Subcutaneous adipose tissue (tissue), 4 donors: ENCODE data around the gene WDR59. TPM values are rescaled to one million over a fixed set of nuclear protein-coding genes. Genes with fewer than 3 reads are reported as not detected.

Source experiments
- total RNA-seq, 4 donors: library from RNA; depleted of rRNA; stranded (reverse); fragments of >200 nt; gene quantifications; one replicate each; pipeline ENCODE4 v1.1.0, GENCODE V29; 2016
- TF ChIP-seq, protein P1 (sequence below): fragments of 450-650 bp; IDR thresholded peaks from one replicate; pipeline ENCODE4 v1.5.1; 2016; ENCODE audit warnings: low read depth, mild to moderate bottlenecking, control low read depth, antibody characterized with exemption, moderate library complexity

WDR59 gene
- total RNA-seq, 4 donors from 2014 or later, result 20.5 to 33.2 (median 25.6) TPM

DNA sequence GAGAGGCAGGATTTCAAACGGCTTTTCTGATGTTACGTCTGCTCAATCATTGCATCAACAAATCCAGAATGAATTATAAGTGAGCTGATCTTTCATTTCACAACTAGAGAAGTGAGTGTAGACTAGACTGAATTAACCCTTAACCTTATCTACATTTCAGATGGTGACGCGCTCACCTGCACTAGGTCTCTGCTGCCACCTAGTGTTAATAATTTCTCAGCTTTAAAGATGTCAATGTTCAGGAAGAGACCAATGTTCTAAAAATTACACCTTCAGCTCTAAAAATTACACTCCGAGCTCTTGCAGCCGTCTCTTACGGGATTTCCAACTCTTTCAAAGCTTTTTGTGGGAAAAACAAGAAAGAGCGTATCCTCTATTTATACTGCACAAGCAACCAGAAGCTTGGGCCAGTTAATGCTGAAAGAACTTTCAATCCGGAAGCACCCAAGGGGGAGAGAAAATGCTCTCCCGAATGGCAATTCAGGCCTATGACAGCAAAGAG is 122.1 kb downstream of the WDR59 start:
- TF ChIP-seq, protein P1, sequence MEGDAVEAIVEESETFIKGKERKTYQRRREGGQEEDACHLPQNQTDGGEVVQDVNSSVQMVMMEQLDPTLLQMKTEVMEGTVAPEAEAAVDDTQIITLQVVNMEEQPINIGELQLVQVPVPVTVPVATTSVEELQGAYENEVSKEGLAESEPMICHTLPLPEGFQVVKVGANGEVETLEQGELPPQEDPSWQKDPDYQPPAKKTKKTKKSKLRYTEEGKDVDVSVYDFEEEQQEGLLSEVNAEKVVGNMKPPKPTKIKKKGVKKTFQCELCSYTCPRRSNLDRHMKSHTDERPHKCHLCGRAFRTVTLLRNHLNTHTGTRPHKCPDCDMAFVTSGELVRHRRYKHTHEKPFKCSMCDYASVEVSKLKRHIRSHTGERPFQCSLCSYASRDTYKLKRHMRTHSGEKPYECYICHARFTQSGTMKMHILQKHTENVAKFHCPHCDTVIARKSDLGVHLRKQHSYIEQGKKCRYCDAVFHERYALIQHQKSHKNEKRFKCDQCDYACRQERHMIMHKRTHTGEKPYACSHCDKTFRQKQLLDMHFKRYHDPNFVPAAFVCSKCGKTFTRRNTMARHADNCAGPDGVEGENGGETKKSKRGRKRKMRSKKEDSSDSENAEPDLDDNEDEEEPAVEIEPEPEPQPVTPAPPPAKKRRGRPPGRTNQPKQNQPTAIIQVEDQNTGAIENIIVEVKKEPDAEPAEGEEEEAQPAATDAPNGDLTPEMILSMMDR, result no peak

DNA sequence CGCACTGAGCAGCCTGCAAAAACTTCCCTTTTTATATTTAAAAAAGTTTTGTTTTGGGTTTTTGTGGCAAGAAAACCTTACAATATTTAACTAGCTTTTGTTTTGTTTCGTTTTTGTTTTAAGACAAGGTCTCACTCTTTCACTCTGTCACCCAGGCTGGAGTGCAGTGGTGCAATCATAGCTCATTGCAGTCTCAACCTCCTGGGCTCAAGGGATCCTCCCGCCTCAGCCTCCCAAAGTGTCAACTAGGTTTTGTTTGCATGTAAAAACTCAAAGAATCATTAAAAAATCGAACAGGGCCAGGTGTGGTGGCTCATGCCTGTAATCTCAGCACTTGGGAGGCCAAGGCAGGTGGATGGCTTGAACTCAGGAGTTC is 132.4 kb downstream of the WDR59 start:
- TF ChIP-seq, protein P1, result no peak

DNA sequence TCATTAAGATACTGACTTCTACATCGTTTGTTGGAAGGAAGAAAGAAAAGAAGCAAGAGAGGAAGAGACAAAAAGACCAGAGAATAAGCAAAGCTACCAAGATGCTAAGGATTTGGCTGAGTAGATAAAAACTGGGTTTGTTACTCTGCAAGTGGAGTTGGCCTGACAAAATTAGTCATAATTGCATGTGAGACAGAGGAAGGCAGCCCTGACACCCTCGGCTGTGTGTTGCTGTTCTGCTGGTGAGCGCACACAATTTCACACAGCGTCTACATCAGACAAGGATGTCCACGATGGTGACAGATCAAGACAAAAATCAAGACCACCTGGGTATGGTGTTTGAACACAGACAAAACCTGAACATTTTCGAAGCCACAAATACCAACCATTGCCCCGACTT is 134.9 kb downstream of the WDR59 start:
- TF ChIP-seq, protein P1, result no peak

DNA sequence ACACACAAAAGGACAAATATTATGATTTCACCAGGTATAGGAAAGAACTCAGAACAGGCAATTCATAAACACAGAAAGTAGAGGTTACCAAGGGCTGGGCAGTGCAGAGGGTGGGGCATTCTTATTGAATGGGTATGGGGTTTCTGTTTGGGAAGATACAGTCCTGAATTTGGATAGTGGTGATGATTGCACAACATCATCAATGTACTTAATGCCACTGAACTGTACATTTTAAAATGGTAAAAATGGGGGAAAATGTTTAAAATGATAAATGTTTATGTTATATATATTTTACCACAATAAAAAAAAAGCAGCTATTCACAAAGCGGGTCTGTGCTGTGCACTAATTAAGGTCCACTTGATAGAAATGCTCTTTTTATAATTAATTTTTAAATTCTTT is 137.7 kb downstream of the WDR59 start:
- TF ChIP-seq, protein P1, result no peak

DNA sequence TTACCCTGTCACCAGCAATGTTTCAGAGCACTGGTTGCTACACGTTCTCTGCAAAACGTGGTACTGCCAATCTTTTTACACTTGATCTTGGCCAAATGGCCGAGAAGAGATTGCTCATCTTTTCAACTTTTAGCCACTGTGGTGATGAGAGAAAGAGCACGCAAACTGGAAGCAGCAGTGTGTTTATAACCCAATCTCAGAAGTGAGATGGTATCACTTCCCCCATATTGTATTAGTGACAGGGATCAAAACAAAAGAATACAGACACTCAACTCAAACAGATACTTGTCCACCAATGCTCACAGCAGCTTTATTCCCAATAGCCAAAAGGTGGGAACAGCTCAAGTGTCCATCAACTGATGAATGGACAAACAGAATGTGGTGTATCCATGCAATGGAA is 138.2 kb downstream of the WDR59 start:
- TF ChIP-seq, protein P1, result no peak

DNA sequence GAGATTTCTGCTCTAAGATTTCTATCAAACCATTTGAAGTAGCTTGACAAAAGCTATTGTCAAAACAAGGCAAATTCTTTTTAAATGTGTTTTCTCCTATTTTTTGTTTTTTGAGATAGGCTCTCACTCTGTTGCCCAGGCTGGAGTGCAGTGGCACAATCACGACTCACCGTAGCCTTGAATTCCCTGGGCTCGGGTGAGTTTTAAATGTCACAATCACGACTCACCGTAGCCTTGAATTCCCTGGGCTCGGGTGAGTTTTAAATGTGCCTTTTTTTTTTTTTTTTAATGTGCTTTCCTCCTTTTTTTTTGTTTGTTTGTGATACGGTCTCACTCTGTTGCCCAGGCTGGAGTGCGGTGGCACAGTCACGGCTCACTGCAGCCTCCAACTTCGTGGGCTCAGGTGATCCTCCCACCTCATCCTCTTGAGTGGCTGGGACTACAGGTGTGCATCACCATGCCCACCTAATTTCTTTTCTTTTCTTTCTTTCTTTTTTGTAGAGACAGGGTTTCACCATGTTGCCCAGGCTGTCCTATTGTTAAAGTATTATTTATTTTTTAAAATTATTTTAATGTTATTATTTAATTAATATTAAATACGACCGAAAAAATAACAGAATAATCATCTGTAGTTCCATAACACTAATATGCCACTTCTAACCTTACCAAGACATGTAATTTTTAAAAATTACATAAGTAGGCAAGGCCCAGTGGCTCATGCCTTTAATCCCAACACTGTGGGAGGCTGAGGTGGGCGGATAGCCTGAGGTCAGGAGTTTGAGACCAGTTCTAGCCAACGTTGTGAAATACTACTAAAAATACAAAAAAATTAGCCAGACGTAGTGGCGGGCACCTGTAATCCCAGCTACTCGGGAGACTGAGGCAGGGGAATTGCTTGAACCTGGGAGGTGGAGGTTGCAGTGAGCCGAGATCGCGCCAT is 140.6 kb downstream of the WDR59 start:
- TF ChIP-seq, protein P1, result no peak

DNA sequence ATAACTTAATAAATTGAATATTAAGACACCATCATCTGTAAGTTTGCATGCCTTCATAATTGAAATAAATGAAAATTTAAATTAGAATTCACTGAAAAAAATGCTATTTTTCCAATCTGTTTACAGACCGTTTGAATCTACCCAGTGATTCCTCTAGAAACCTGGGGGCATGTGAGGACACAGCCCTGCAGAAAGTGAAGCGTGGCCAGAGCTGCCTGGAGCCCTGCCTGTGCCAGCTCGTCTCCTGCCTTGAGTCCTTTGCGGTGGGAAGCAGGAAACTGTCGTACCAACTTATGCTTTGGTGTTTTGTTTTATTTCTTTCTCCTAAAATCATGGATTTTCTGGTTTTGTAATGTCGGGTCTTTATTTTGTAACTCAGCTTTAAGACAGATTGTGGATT is 142.5 kb downstream of the WDR59 start:
- TF ChIP-seq, protein P1, result no peak
